A549 (cell line): ENCODE data around the gene TRIP10.

Experiments used
- RCOR1 ChIP-seq: fragments of 150-350 bp; IDR thresholded peaks from 2 replicates; pipeline ENCODE4 v1.6.1; 2014; ENCODE audit warnings: antibody characterized with exemption, low read length, low read depth
- TP53 ChIP-seq: fragments of 250-450 bp; sonication (Bioruptor Pico); IDR thresholded peaks from 2 replicates; pipeline ENCODE4 v1.5.0; 2021; ENCODE audit warnings: mild to moderate bottlenecking, moderate library complexity
- TF ChIP-seq, protein P1 (sequence below): fragments of >200 bp; sonication (Bioruptor Twin); formaldehyde crosslinking; IDR thresholded peaks from 3 replicates; pipeline ENCODE4 v1.5.1; 2016
- TF ChIP-seq, protein P2 (sequence below): IDR thresholded peaks from 2 replicates; pipeline ENCODE4 v1.6.1; 2012; ENCODE audit warnings: low read depth, borderline replicate concordance

DNA sequence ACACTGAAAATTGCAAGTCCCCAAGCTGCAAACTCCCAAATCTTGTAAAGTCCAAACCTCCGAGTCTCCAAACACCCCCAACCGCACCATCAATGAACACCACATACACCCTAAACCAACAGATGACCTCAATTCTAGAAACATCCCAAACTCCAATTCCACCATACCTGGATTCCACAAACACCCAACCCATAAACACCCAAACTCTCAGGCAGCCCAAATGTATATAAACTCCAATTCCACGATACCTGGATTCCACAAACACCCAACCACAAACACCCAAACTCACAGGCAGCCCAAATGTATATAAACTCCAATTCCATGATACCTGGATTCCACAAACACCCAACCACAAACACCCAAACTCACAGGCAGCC is 19.5 kb upstream of the TRIP10 start:
- TF ChIP-seq, protein P1, sequence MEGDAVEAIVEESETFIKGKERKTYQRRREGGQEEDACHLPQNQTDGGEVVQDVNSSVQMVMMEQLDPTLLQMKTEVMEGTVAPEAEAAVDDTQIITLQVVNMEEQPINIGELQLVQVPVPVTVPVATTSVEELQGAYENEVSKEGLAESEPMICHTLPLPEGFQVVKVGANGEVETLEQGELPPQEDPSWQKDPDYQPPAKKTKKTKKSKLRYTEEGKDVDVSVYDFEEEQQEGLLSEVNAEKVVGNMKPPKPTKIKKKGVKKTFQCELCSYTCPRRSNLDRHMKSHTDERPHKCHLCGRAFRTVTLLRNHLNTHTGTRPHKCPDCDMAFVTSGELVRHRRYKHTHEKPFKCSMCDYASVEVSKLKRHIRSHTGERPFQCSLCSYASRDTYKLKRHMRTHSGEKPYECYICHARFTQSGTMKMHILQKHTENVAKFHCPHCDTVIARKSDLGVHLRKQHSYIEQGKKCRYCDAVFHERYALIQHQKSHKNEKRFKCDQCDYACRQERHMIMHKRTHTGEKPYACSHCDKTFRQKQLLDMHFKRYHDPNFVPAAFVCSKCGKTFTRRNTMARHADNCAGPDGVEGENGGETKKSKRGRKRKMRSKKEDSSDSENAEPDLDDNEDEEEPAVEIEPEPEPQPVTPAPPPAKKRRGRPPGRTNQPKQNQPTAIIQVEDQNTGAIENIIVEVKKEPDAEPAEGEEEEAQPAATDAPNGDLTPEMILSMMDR = no peak
- TF ChIP-seq TP53 (CRISPR knock-in tag) (no peak), RCOR1 (no peak)
- TF ChIP-seq, protein P2, sequence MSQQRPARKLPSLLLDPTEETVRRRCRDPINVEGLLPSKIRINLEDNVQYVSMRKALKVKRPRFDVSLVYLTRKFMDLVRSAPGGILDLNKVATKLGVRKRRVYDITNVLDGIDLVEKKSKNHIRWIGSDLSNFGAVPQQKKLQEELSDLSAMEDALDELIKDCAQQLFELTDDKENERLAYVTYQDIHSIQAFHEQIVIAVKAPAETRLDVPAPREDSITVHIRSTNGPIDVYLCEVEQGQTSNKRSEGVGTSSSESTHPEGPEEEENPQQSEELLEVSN = no peak
